Muscle of back (tissue), 11 donors: ENCODE results near the gene ARPP21. TPM values are rescaled to one million over a fixed set of nuclear protein-coding genes. Genes with fewer than 3 reads are reported as not detected.

Source experiments
- DNase-seq, 3 donors: peaks; one replicate each; pipeline versions ENCODE4 v3.0.0 to v3.0.0-alpha.2; 2013
- polyA plus RNA-seq, 10 donors: library from polyadenylated mRNA; unstranded; fragments of 120-200 nt; gene quantifications; one replicate each; pipeline ENCODE4 v1.2.1, GENCODE V29; 2013; ENCODE audit not compliant: insufficient read length in 10 of 10

The ARPP21 gene
- polyA plus RNA-seq, 10 donors: 98.6 to 224 (median 167) TPM

DNA sequence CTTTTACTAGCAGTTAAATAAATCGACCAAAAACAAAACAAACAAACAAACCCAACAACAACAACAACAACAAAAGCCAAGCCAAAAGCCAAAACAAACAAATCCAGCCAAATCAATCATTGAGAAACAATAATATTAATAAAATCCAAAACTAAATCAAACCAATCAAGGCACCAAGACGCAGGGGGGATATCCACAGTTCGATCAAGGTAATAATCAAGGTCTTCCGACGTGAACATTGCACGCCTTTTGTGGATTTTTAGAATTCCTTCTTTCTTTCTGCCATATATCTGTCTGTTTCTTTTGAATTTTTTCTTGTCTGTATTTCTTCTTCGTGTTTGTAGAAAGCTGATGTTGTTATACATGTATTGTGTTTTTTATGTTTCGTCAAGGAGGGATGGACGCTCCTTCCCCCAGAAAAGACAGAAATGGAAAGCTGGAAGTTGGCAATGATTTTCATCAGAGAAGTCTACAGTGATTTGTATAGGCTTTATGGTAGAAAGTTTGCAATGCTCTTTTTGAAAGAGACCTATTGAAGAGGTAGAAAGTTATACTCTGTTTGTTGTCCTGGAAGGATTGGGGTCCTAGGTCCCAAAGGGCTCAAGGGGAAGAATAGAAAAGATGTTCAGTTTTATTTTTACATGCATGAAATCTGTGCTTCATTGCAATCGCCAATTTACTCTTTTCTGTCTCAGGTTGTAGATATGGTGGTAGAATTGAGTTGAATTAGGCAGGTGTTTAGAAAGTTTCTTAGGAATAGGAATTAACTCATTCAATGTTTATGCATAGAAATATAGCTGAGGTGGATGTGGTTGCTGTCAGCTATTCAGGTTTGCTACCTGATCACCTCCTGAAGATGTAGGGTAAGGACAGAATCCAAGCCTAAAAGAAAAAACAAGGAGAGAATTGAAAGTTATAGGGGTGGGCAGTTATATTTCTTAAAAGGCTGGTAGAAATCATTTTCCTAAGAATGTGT is 1.2 kb downstream of the ARPP21 start:
- no peak for DNase-seq

GRCh38 chr3:35641331-35641730 is 2.0 kb downstream of the ARPP21 start:
- DNase-seq: no peak

DNA sequence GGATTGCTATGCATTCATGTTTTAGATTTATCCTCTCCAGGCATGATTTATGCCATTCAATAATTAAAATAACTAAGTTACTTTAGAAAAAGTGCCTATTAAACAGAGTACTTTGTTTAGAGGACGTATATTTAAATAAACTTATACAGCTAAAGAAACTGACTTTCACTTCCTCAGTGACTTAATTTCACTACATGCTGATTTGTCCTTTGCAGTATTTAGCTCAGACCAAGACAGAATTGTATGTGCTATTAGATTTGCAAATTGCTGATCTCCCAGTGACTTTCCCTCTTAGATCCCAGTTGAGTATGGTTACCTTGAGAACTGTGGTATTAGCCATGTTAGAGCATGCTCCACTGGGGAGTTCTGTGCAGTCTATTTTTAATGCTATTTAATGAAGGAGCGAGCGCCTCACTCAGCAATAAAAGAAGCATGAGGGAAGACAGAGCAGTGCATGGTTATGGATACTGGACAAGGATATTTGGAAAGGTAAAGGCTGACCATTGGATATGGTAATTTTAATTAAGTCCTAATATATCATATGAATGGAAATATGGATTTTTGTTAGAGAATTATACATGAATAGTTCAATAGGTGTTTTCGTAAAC is 2.7 kb downstream of the ARPP21 start:
- DNase-seq: no peak

DNA sequence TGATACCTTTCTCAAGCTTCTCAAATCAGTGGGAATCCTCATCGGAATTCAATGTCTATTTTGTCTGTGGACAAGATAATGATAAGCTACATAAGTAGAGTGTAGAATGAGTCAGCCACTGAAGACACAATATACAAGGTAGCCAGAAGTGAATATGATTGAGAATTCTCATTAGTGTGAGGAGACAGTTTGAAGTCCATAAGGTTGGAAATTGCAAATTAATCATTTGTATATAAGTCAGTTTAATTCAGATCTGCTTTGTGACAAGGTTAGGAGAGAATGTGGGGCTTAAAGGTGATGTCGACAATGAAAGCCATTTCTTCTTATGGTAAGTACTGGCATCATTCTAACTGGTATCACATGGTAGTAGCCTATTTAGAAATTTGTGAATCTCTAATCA is 4.2 kb downstream of the ARPP21 start:
- DNase-seq: no peak

- DNase-seq: no peak
Measured at GRCh38 chr3:35644451-35644850, 5.1 kb downstream of the ARPP21 start.

GRCh38 chr3:35645189-35645588 is 5.9 kb downstream of the ARPP21 start:
- no peak for DNase-seq

GRCh38 chr3:35646081-35646480 is 6.8 kb downstream of the ARPP21 start:
- no peak for DNase-seq

GRCh38 chr3:35647461-35647860 is 8.1 kb downstream of the ARPP21 start:
- DNase-seq: no peak

GRCh38 chr3:35648347-35648746 is 9.0 kb downstream of the ARPP21 start:
- no peak for DNase-seq

DNA sequence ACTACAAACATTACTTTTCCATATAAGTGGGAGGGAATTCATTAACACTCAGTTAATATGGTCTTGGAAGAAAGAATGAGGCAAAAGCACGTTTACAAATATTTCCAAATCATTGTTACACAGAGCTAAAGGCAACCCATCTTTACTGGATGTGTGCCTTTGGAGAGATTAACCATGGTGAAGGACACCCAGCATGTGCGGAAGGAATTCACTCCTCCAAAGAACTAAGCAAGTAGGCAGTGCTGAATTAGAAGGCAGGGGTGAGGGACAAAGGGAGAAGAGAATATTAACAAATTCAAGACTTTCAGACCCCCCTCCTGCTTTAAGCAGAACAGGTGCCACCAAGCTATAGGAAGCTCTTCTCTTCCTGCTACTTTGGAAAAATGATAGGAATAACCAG is 10.1 kb downstream of the ARPP21 start:
- no peak for DNase-seq

DNA sequence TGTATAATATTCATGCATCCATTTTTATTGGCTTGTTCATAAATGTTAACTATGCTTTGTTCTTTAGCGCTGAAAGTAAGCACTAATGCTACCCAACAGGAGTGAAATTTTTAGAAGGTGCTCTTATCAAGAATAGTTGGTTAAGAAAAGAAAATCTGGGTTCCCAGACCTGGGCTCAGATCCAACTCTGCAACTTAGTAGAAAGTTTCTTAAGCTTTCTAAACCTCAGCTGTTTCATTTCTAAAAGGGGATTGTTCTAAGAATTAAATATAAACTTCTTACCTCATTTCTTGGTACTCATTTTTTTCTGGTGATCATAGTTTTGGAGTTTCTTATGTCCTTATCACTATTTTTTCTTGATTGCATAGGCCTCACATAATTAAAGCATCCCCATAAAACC is 12.1 kb downstream of the ARPP21 start:
- no peak for DNase-seq

- DNase-seq: no peak
Measured at GRCh38 chr3:35651851-35652250, 12.5 kb downstream of the ARPP21 start.

- no peak for DNase-seq
Measured at GRCh38 chr3:35653347-35653746, 14.0 kb downstream of the ARPP21 start.

GRCh38 chr3:35654476-35654875 is 15.2 kb downstream of the ARPP21 start:
- no peak for DNase-seq

DNA sequence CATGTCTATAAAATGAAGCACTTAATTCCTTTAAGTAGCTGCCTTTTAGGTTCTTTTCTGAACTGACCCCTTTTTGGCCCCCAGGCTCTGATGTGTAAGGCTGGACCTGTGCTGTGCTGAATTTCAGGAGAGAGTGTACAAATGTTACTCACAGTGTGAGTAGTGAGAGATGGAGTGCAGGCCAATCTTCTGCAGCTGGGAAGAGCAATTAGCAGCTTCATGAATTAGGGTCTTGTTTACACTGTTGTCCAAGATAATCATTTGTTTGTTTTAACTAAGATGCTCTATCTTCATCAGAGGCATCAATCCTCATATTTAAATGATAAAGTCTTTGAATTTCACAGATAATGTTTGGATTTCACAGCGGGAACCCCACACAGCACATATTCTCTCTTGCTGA is 19.4 kb downstream of the ARPP21 start:
- DNase-seq: no peak

DNA sequence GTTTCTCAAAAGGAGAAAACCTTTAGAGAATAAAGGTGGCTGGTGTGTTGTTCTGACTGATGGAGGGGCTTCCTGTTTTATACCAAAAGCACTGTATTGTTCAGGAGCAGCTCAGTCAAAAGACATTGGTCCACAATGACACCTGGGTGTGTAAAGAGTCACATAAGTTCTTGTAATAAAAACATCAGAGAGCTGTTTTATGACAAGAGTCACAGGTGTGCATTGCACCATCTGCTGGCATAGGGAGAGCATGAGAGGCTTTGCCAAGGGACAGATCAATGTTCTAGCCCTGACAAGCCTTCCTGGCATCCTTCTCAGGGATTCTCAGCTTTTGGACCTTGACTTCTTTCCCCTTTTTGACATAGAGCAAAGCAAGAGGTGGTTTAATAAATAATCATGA is 20.4 kb downstream of the ARPP21 start:
- no peak for DNase-seq

GRCh38 chr3:35663471-35663870 is 24.1 kb downstream of the ARPP21 start:
- peak in 2 of 3 donors; percentile 20 to 24 for DNase-seq

GRCh38 chr3:35664460-35664919 is 25.2 kb downstream of the ARPP21 start:
- DNase-seq: peak; percentile 86 to 90 (median 87)

DNA sequence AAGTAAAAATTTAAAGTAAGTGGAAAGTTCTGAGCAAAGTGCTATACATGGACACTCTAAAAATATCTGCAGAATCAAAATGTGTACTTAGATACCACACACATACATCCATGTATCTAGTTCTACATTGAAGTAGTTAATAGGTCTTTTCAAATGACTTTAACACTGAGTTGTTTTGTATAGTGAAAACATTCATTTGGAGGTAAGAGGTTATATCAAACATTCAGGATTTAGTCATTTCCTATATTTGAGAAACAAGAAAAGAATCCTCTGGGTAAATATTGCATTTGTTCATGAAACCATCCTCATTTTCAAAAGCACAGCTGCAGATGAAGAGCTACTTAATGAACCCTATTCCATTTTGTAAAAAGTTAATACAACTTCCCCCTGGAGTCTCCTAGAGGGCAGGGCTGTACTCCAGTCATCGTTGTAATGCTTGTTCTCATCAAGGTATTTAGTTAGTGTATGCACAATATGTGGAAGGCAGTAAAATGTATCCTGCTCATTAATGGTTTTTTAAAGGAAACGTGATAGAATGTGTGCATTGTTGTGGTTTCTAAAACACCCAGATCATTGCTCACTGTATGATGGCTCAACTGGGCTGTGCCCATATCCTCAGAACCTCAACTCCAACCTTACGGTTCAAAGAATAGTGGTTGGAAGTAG is 26.2 kb downstream of the ARPP21 start:
- no peak for DNase-seq

GRCh38 chr3:35666888-35667287 is 27.6 kb downstream of the ARPP21 start:
- DNase-seq: no peak

DNA sequence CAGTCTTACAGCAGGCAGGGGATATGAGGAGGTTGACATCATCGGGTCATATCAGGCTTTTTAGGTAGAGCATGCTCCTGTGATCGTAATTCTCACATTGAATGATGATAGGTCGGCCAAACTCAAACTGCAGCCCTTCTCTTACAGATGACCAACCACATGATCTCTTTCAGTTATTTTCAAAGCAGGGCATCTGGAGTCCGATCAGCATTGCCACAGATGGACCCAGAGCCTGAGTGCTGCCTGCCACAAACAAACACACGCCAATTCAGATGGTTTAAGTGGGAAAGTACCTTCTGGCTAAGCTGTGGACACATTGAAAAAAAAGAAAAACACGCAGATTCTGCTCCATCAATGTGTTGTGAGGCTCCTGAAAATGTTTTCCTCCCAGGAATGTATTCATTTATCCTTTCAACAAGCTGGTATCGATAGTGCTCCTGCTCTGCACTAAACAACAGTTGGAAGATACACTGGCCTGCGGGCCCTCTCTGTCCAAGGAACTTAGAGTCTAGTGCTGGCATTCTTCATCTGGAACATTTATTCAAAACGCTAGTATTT is 31.2 kb downstream of the ARPP21 start:
- DNase-seq: no peak

DNA sequence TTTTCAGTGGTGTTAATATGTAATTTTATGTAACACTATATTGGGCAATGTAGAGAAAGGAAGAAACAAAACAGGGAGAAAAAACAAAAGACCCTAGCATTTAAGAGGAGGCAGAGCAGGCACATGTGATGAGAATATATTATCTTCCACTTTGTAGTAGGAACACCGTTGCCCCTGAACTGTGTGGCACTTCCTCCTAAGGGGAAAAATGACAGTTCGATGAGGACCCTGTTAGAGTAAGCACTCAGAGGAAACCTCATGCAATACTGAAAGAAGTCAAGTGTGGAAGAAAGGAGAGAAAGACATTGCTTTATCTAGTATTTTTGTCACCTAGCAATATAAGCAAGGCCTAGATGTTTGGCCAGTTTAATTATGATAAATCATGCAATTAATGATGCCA is 32.2 kb downstream of the ARPP21 start:
- DNase-seq: no peak
